Testis (tissue), 3 donors: ENCODE results near the gene NFATC2. TPM values are rescaled to one million over a fixed set of nuclear protein-coding genes. Genes with fewer than 3 reads are reported as not detected.

Source experiments
- DNase-seq: peaks from one replicate; pipeline ENCODE4 v3.0.0-alpha.2; 2019
- H3K27ac ChIP-seq, 2 donors: fragments of 200-600 bp; sonication (generic); one replicate each; pipeline ENCODE4 v1.5.1; 2019
- H3K27me3 ChIP-seq: fragments of 200-600 bp; sonication (generic); one replicate; pipeline ENCODE4 v1.5.1; 2019
- H3K36me3 ChIP-seq: fragments of 200-600 bp; sonication (generic); one replicate; pipeline ENCODE4 v1.5.1; 2017; ENCODE audit warnings: low read depth; ENCODE audit errors: missing control alignments
- H3K4me1 ChIP-seq: fragments of 200-600 bp; sonication (generic); one replicate; pipeline ENCODE4 v1.5.1; 2019
- H3K4me3 ChIP-seq, 2 donors: fragments of 200-600 bp; sonication (generic); one replicate each; pipeline ENCODE4 v1.5.1; 2017 to 2019
- H3K9me3 ChIP-seq: fragments of 200-600 bp; sonication (generic); one replicate; pipeline ENCODE4 v1.5.1; 2017
- CTCF ChIP-seq, 3 experiments: fragments of 450-650 bp in 2 of 3; fragments of 200-600 bp in 1 of 3; sonication (generic) in 1 of 3; IDR thresholded peaks; one replicate each; pipeline ENCODE4 v1.5.1; 2016 to 2019; ENCODE audit warnings: antibody characterized with exemption in 3 of 3, mild to moderate bottlenecking in 2 of 3, moderate library complexity in 1 of 3
- POLR2A ChIP-seq: fragments of 450-650 bp; IDR thresholded peaks from one replicate; pipeline ENCODE4 v1.6.1; 2017; ENCODE audit warnings: antibody characterized with exemption, mild to moderate bottlenecking, moderate library complexity
- WGBS, 2 donors: methylation state at CpG; one replicate each; pipeline ENCODE4 v1.1.5; 2018; 5-methylcytosine and 5-hydroxymethylcytosine counted together
- intact Hi-C: fragments of 100-400 bp; cut with DNase I; formaldehyde crosslinking; loops from one replicate; pipeline ENCODE4 v1.15.1; 2023; ENCODE audit warnings: low total_unique reads
- polyA plus RNA-seq: library from polyadenylated mRNA; stranded (reverse); fragments of 350-450 nt; fragmentation: Illumina TruSeq; extraction: RNeasy Lipid Tissue Mini Kit (QIAGEN cat#74804); gene quantifications from one replicate; pipeline ENCODE4 v1.2.3, GENCODE V29; 2014; ENCODE audit warnings: low read depth, low replicate concordance; ENCODE audit not compliant: insufficient read depth
- total RNA-seq, 2 donors: library from RNA; depleted of rRNA; stranded (reverse); fragments of >200 nt; gene quantifications; one replicate each; pipeline ENCODE4 v1.2.3, GENCODE V29; 2016

Gene NFATC2
- total and polyA plus RNA-seq, 3 donors from 2014 or later = 5.4 to 7.5 (median 6.5) TPM

- H3K4me3 ChIP-seq = no peak overlapping the region
- no peaks in the 10 kb centered on the region for H3K27me3 ChIP-seq
- H3K4me1 ChIP-seq = no peaks in the 10 kb centered on the region
- intact Hi-C loops = no loop called here
- TF ChIP-seq CTCF (IDR thresholded peaks at IDR 0.05) (no peak), POLR2A (no peak)
- H3K9me3 ChIP-seq = no peaks in the 10 kb centered on the region
- H3K27ac ChIP-seq = no peak overlapping the region
- no peak for DNase-seq
- no peaks in the 10 kb centered on the region for H3K36me3 ChIP-seq
- 92 to 93% methylated on average over 7 of the region's 7 CpGs for WGBS, 2 donors
These were observed 25.7 kb downstream of the NFATC2 start for GRCh38 chr20:51516855-51517254.

GRCh38 chr20:51514836-51515235 is 27.7 kb downstream of the NFATC2 start:
- H3K9me3 ChIP-seq = no peaks in the 10 kb centered on the region
- DNase-seq = no peak
- no peaks in the 10 kb centered on the region for H3K4me1 ChIP-seq
- WGBS, 2 donors = 91 to 94% methylated on average over 4 to 7 of the region's 7 CpGs
- TF ChIP-seq POLR2A (no peak), CTCF (IDR thresholded peaks at IDR 0.05) (no peak)
- H3K4me3 ChIP-seq = no peak overlapping the region
- H3K36me3 ChIP-seq = no peaks in the 10 kb centered on the region
- H3K27me3 ChIP-seq = no peaks in the 10 kb centered on the region
- intact Hi-C loops = no loop called here
- no peak overlapping the region for H3K27ac ChIP-seq

- no peak for DNase-seq
- Histone ChIP-seq H3K9me3 (no peaks in the 10 kb centered on the region), H3K27ac (no peak overlapping the region), H3K4me3 (no peak overlapping the region), H3K36me3 (no peaks in the 10 kb centered on the region), H3K4me1 (no peaks in the 10 kb centered on the region), H3K27me3 (no peaks in the 10 kb centered on the region)
- no peak for TF ChIP-seq CTCF (IDR thresholded peaks at IDR 0.05)
- no peak for TF ChIP-seq POLR2A
- intact Hi-C loops = no loop called here
- 83 to 96% methylated on average over 3 of the region's 3 CpGs for WGBS, 2 donors
These were observed 28.3 kb downstream of the NFATC2 start for GRCh38 chr20:51514249-51514648.

GRCh38 chr20:51513545-51513944 is 29.0 kb downstream of the NFATC2 start:
- Histone ChIP-seq H3K27ac (no peak overlapping the region), H3K36me3 (no peaks in the 10 kb centered on the region), H3K9me3 (no peaks in the 10 kb centered on the region), H3K27me3 (no peaks in the 10 kb centered on the region), H3K4me1 (no peaks in the 10 kb centered on the region), H3K4me3 (no peak overlapping the region)
- TF ChIP-seq POLR2A = no peak
- TF ChIP-seq CTCF (IDR thresholded peaks at IDR 0.05) = no peak
- no peak for DNase-seq
- 89 to 95% methylated on average over 4 of the region's 4 CpGs for WGBS, 2 donors
- intact Hi-C loops = no loop called here

- WGBS, 2 donors = 47 to 55% methylated on average over 2 of the region's 2 CpGs
- no peak for DNase-seq
- Histone ChIP-seq H3K27ac (no peak overlapping the region), H3K4me3 (no peak overlapping the region), H3K4me1 (no peaks in the 10 kb centered on the region), H3K27me3 (no peaks in the 10 kb centered on the region), H3K9me3 (no peaks in the 10 kb centered on the region), H3K36me3 (no peaks in the 10 kb centered on the region)
- intact Hi-C loops = no loop called here
- no peak for TF ChIP-seq POLR2A
- TF ChIP-seq CTCF (IDR thresholded peaks at IDR 0.05) = no peak
These were observed 29.9 kb downstream of the NFATC2 start for GRCh38 chr20:51512645-51513044.
